Measurements from ENCODE around the gene ZDHHC19. TPM values are rescaled to one million over a fixed set of nuclear protein-coding genes. Genes with fewer than 3 reads are reported as not detected.

The ZDHHC19 gene
- total RNA-seq, 1 donor from 2014 or later = 1.0 TPM

DNA sequence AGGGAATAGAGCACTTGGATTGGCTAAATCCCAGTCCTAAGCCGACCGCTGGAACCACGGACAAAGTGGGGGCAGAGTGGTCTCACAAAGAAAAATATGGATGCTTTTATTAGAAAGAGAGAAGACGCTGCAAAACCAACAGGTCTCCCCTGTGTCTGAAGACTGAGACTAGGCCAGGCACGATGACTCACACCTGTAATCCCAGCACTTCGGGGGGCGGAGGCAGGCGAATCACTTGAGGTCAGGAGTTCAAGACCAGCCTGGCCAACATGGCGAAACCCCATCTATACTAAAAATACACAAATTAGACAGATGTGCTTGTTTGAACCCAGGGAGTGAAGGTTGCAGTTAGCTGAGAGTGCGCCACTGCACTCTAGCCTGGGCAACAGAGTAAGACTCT is 61.8 kb downstream of the ZDHHC19 start:
- ATAC-seq (no peak), DNase-seq (no peak)
- Histone ChIP-seq H3K36me3 (no peaks in the 10 kb centered on the region), H3K9me3 (no peaks in the 10 kb centered on the region), H3K4me3 (no peak overlapping the region), H3K4me1 (peaks cover 4% of the 10 kb centered on the region), H3K27ac (no peak overlapping the region), H3K27me3 (ENCODE audit: low read depth) (no peaks in the 10 kb centered on the region)
- no peak for TF ChIP-seq CTCF (IDR thresholded peaks at IDR 0.05)
- intact Hi-C loops (cut with DNase I) = no loop called here

Other genes with a start within 250 kb of the ZDHHC19 start
- 478 TPM for gene TFRC, start 129.3 kb downstream of the ZDHHC19 start, total RNA-seq
- 1.3 TPM for gene SLC51A, start 5.1 kb upstream of the ZDHHC19 start, total RNA-seq
- 56.1 TPM for gene PCYT1A, start 76.3 kb upstream of the ZDHHC19 start, total RNA-seq
- 6.1 TPM for gene DYNLT2B, start 106.8 kb upstream of the ZDHHC19 start, total RNA-seq
- gene TM4SF19, start 127.0 kb upstream of the ZDHHC19 start, total RNA-seq = 4.3 TPM
- gene UBXN7, start 221.0 kb upstream of the ZDHHC19 start, total RNA-seq = 56.2 TPM

Measured in lower lobe of right lung (tissue), 2 donors.